ENCODE results near the gene CSNK1G2.
"Not testable (repeated sequence)": the region's sequence is repeated elsewhere in the genome, so short reads cannot be mapped to it uniquely, and the experiment has no call there.

CSNK1G2 gene

GRCh38 chr19:1986357-1987162 lies 45.6 kb downstream of the CSNK1G2 start:
- no peak overlapping the region for H3K4me3 ChIP-seq (ENCODE audit: insufficient read depth in 1 of 2, low read depth in 1 of 2, low read length in 2 of 2)
- no peak overlapping the region for H2BK5ac ChIP-seq (ENCODE audit: low read depth, low read length, poor library complexity, severe bottlenecking)
- H3K18ac ChIP-seq (ENCODE audit: low read depth in 1 of 2, low read length in 2 of 2) = no peak overlapping the region
- DNase-seq = no peak
- peak overlapping the region; percentile 38 for H4K8ac ChIP-seq (ENCODE audit: low read length)
- H3K9ac ChIP-seq (ENCODE audit: low read length) = no peak overlapping the region
- WGBS = 94% methylated on average over 42 of the region's 42 CpGs
- no peak overlapping the region for H2BK15ac ChIP-seq (ENCODE audit: low read depth, poor library complexity, severe bottlenecking)
- H3K4ac ChIP-seq (ENCODE audit: low read depth in 1 of 2, low read length in 2 of 2) = no peak overlapping the region
- no peak overlapping the region for H3K4me2 ChIP-seq (ENCODE audit: low read length, poor library complexity, severe bottlenecking)
- H2BK120ac ChIP-seq (ENCODE audit: low read depth, low read length) = no peak overlapping the region
- H4K91ac ChIP-seq (ENCODE audit: low read length) = no peak overlapping the region
- no peak overlapping the region for H3K27ac ChIP-seq (ENCODE audit: low read length, poor library complexity, severe bottlenecking)
- H3K36me3 ChIP-seq (ENCODE audit: control insufficient read depth in 1 of 2, insufficient read depth in 2 of 2, low read depth in 1 of 2, low read length in 2 of 2) = peaks cover 79 to 90% of the 10 kb centered on the region in 2 experiments
- no peaks in the 10 kb centered on the region for H3K4me1 ChIP-seq (ENCODE audit: control insufficient read depth, insufficient read depth, low read depth, low read length)
- H3K27me3 ChIP-seq (ENCODE audit: control insufficient read depth in 1 of 2, insufficient read depth in 1 of 2, low read length in 2 of 2) = no peaks in the 10 kb centered on the region
- H3K79me1 ChIP-seq (replicated peaks; ENCODE audit: low read length, poor library complexity, severe bottlenecking) = peaks cover 16% of the 10 kb centered on the region
- H2AFZ ChIP-seq (ENCODE audit: low read depth, low read length) = no peak overlapping the region
- H3K9me3 ChIP-seq (ENCODE audit: control insufficient read depth, low read length) = no peaks in the 10 kb centered on the region
- H3K14ac ChIP-seq (ENCODE audit: low read length in 2 of 2) = no peak overlapping the region
- no peak overlapping the region for H2AK5ac ChIP-seq (ENCODE audit: low read length, severe bottlenecking)
- no peak overlapping the region for H2BK12ac ChIP-seq (ENCODE audit: low read length in 2 of 2)
- no peak overlapping the region for H3K23ac ChIP-seq (ENCODE audit: low read length in 2 of 2)

- H4K8ac ChIP-seq (ENCODE audit: low read length) = no peak overlapping the region
- H2AFZ ChIP-seq (ENCODE audit: low read depth, low read length) = no peak overlapping the region
- peaks cover 72 to 84% of the 10 kb centered on the region in 2 experiments for H3K36me3 ChIP-seq (ENCODE audit: control insufficient read depth in 1 of 2, insufficient read depth in 2 of 2, low read depth in 1 of 2, low read length in 2 of 2)
- H3K4ac ChIP-seq (ENCODE audit: low read depth in 1 of 2, low read length in 2 of 2) = no peak overlapping the region
- no peaks in the 10 kb centered on the region for H3K27me3 ChIP-seq (ENCODE audit: control insufficient read depth in 1 of 2, insufficient read depth in 1 of 2, low read length in 2 of 2)
- no peak overlapping the region for H3K14ac ChIP-seq (ENCODE audit: low read length in 2 of 2)
- H3K27ac ChIP-seq (ENCODE audit: low read length, poor library complexity, severe bottlenecking) = no peak overlapping the region
- no peaks in the 10 kb centered on the region for H3K4me1 ChIP-seq (ENCODE audit: control insufficient read depth, insufficient read depth, low read depth, low read length)
- H4K91ac ChIP-seq (ENCODE audit: low read length) = no peak overlapping the region
- H2BK12ac ChIP-seq (ENCODE audit: low read length in 2 of 2) = no peak overlapping the region
- H2AK5ac ChIP-seq (ENCODE audit: low read length, severe bottlenecking) = no peak overlapping the region
- no peak overlapping the region for H2BK15ac ChIP-seq (ENCODE audit: low read depth, poor library complexity, severe bottlenecking)
- no peak overlapping the region for H2BK120ac ChIP-seq (ENCODE audit: low read depth, low read length)
- H3K79me1 ChIP-seq (replicated peaks; ENCODE audit: low read length, poor library complexity, severe bottlenecking) = peaks cover 14% of the 10 kb centered on the region
- no peak overlapping the region for H3K4me2 ChIP-seq (ENCODE audit: low read length, poor library complexity, severe bottlenecking)
- H3K9ac ChIP-seq (ENCODE audit: low read length) = no peak overlapping the region
- H3K4me3 ChIP-seq (ENCODE audit: insufficient read depth in 1 of 2, low read depth in 1 of 2, low read length in 2 of 2) = no peak overlapping the region
- no peak overlapping the region for H2BK5ac ChIP-seq (ENCODE audit: low read depth, low read length, poor library complexity, severe bottlenecking)
- no peak for DNase-seq
- H3K23ac ChIP-seq (ENCODE audit: low read length in 2 of 2) = no peak overlapping the region
- H3K18ac ChIP-seq (ENCODE audit: low read depth in 1 of 2, low read length in 2 of 2) = no peak overlapping the region
- no peaks in the 10 kb centered on the region for H3K9me3 ChIP-seq (ENCODE audit: control insufficient read depth, low read length)
- 93% methylated on average over 35 of the region's 42 CpGs for WGBS
Measured at GRCh38 chr19:1987197-1988187, 46.5 kb downstream of the CSNK1G2 start.

- H2BK15ac ChIP-seq (ENCODE audit: low read depth, poor library complexity, severe bottlenecking) = not testable (repeated sequence)
- WGBS = 95% methylated on average over 10 of the region's 10 CpGs
Measured at GRCh38 chr19:1988464-1988863, 47.5 kb downstream of the CSNK1G2 start.

More at GRCh38 chr19:1988464-1988863, 47.5 kb downstream of the CSNK1G2 start:
- not testable (repeated sequence) for H2BK12ac ChIP-seq (ENCODE audit: low read length in 2 of 2); H3K9me3 ChIP-seq (ENCODE audit: control insufficient read depth, low read length); H3K27ac ChIP-seq (ENCODE audit: low read length, poor library complexity, severe bottlenecking); DNase-seq; H3K9ac ChIP-seq (ENCODE audit: low read length); H2BK5ac ChIP-seq (ENCODE audit: low read depth, low read length, poor library complexity, severe bottlenecking); H4K91ac ChIP-seq (ENCODE audit: low read length); H2AK5ac ChIP-seq (ENCODE audit: low read length, severe bottlenecking); H3K14ac ChIP-seq (ENCODE audit: low read length in 2 of 2); H3K4me1 ChIP-seq (ENCODE audit: control insufficient read depth, insufficient read depth, low read depth, low read length); H3K4me3 ChIP-seq (ENCODE audit: insufficient read depth in 1 of 2, low read depth in 1 of 2, low read length in 2 of 2); H3K4me2 ChIP-seq (ENCODE audit: low read length, poor library complexity, severe bottlenecking); H4K8ac ChIP-seq (ENCODE audit: low read length); H3K18ac ChIP-seq (ENCODE audit: low read depth in 1 of 2, low read length in 2 of 2); H3K23ac ChIP-seq (ENCODE audit: low read length in 2 of 2); H3K27me3 ChIP-seq (ENCODE audit: control insufficient read depth in 1 of 2, insufficient read depth in 1 of 2, low read length in 2 of 2); H2BK120ac ChIP-seq (ENCODE audit: low read depth, low read length); H2AFZ ChIP-seq (ENCODE audit: low read depth, low read length); H3K4ac ChIP-seq (ENCODE audit: low read depth in 1 of 2, low read length in 2 of 2)
- Histone ChIP-seq H3K79me1 (replicated peaks; ENCODE audit: low read length, poor library complexity, severe bottlenecking) (peaks cover 18% of the 10 kb centered on the region), H3K36me3 (ENCODE audit: control insufficient read depth in 1 of 2, insufficient read depth in 2 of 2, low read depth in 1 of 2, low read length in 2 of 2) (peaks cover 73 to 90% of the 10 kb centered on the region in 2 experiments)

Data from mesenchymal stem cell (in vitro differentiated cells and primary cell).